HG03558 (cell line): ENCODE measurements around the gene HOXA1.

ENCODE experiments used
- ATAC-seq: cut with Tn5 transposase; IDR thresholded peaks from one replicate; pipeline ENCODE4 v1.9.1; 2021; ENCODE audit warnings: moderate number of reproducible peaks; ENCODE audit not compliant: unreplicated experiment; ENCODE audit errors: extremely low read depth

The HOXA1 gene

DNA sequence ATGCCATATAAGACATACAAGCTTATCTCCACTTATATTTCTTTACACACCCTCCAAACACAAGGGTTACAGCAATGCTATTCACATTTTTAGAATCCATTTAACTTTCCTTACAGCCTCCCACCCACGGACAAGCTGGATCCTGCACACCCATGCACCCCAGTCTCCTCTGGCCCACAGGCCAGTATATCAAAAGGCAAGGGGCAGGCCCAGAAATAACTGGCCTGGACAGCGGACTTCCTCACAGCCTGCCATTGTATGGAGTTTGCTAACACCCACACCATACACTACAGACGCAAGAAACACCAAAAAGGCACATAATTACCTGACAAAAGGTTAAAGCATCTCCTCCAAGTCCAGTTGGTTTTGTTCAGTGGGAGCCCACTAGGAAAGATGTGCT lies 22.8 kb upstream of the HOXA1 start:
- no peak for ATAC-seq

DNA sequence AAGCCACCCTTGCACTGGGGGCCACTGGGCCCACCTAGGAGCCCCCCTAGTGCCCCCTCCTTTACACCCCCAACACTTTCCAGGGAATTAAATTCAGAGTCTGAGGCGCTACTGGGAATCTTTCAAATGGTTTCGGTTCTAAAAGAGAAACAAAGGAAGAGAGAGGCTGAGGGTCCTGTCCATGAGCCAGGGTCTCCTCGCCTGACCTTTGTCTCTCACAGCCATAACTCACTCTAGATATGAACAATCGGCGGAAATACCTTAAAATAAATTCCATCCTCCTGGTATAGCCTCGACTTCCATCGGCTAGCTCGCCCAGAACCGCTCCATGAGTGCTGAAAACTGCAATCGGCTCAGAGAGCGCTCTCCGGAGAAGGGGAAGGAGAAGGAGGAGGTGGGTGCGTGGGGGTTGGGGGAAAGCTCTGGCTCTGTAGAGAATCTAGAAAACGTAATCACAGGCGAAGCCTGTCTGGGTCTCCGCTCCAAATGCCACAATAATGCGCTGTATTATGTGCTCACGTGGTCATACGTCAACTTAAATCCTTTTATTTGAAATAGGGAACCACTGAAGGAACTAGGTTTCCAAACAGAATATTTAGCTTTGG lies 22.2 kb upstream of the HOXA1 start:
- ATAC-seq: no peak

DNA sequence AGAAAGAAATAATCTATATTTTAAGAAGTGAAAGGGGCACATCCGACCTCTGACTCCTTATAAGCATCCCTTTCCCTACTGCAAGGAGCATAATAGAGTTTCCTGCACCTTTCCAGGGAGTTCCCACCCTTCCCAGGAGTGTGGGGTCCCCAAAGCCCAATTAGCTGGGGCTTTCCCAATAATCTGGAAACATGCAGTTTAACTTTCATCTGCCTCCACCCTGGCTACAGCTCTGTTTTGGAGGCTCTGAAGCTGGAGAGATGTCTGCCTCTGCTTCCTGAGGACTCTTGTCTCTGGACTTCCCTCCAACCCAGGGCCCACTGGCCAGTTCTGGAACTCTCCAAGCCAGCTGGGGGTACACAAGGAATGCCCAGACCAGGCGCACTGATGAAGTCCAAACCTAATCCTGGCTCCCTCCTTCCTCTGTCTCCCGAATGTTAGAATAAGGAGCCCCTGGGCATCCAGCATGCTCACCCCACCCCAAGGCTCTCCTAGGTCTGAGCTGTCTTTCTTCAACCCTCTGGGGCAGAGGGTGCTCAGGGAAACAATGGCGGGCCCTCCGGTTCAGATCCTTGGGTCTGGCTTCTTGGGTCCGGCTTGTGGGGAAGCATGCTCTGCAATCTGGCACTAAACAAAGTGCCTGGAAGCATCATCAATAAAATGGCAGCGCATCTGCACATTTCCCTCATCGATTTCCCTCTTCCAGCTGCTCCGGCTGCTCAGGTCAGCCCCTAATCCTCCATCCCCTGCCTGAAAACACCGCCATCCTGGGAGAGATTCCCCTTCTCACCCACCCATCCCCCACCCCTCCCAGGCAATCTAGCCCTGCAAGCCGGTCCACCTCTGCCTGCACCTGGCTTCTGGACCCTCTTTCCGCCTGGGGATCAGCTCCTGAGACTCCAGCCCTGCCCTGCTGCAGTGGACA lies 21.4 kb upstream of the HOXA1 start:
- ATAC-seq: no peak

DNA sequence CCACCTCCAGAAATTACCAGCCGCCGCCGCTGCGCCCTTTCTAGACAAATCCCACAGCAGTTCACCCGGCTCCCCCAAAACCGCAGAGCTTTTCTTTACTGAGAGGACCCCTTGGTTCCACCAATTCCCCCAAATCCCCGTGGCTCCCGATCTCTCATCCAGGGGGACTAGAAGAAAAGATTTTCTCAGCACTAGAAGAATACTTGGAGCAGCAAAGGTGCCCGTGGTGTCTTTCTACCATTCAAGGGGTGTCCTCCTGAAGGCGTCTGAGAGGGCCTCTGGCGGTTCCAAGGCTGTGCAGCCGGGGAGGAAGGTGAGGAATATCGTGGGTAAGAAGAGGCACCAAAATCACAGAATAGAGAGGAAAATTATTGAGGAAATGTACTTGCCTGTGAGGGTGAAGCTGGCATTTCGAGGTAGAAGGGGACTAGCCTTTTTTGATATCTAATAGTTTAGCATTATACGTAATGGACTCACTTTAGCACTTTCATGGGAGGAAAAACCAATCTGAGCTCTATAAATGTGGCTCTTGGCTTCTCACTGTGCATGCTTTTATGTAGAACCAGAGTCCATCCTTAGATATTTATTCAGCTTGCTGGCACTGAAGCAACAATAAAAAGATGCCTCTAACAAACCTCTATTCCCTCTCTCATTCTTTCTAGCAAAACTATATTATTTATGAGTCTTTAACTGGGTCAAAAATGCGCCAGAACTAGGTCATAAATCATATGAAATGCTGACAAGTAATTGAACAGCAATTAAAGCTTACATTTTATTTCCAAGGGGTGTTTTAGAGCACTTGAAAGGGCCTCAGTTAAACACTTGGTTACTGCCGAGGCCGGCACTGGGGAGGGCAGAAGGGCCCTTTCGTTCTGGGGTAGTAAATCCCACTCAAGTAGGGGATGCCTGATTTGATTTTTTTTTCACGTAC lies 20.5 kb upstream of the HOXA1 start:
- ATAC-seq: no peak

DNA sequence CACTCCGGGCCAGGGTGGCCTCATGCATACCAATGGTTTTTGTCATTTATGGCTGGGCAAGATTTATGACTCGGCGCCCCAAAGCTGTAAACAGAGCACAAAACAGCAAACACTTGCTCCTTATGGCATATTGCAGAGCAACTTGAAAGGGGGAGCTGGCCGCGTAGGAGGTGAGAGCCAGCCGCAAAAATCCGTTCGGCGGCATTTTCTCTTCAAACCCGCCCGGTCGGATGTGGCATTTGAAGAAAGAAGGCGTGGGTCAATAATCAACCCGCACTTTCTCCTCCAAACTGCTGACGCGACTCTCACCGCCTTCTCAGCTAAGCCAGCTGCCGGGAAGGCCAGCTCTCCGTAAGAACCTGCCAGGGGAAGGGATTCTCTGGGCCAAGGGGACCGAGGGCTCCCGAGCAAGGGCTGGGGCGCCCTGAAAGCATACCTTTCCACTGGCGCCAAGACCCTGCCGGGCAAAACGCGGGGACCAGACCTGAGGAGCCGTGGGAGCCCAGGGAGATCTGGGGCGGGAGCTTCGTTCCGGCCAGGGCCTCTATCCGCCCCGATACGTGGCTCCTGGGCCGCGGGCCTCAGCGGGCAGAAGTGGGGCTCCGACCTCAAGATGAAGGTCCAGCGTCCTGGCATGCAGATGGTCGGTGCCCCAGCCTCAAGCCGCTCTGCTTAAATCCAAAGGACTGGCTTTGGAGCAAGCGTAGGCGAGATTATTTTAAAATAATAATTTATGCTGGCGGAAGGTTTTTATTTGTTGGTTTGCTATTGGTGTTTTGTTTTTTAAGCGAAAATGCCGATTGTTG lies 19.6 kb upstream of the HOXA1 start:
- no peak for ATAC-seq

DNA sequence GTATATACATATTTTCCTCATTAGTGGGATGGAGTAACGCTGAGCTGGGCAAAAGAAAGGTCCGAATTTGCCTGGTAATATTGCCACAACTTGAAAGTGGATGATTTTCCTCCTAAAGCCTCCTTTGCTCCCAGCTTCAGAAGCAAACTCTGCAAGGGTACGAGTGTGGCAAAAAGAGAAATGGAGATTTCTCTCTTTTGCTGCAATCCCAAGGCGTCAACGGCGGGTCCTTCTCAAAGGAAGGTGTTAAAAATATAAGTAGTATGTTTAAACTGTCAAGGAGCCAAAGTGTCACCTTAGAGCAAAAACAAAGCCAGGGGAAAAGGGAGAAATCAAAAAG lies 19.1 kb upstream of the HOXA1 start:
- ATAC-seq: no peak

GRCh38 chr7:27113991-27114769 lies 18.4 kb upstream of the HOXA1 start:
- ATAC-seq: no peak

DNA sequence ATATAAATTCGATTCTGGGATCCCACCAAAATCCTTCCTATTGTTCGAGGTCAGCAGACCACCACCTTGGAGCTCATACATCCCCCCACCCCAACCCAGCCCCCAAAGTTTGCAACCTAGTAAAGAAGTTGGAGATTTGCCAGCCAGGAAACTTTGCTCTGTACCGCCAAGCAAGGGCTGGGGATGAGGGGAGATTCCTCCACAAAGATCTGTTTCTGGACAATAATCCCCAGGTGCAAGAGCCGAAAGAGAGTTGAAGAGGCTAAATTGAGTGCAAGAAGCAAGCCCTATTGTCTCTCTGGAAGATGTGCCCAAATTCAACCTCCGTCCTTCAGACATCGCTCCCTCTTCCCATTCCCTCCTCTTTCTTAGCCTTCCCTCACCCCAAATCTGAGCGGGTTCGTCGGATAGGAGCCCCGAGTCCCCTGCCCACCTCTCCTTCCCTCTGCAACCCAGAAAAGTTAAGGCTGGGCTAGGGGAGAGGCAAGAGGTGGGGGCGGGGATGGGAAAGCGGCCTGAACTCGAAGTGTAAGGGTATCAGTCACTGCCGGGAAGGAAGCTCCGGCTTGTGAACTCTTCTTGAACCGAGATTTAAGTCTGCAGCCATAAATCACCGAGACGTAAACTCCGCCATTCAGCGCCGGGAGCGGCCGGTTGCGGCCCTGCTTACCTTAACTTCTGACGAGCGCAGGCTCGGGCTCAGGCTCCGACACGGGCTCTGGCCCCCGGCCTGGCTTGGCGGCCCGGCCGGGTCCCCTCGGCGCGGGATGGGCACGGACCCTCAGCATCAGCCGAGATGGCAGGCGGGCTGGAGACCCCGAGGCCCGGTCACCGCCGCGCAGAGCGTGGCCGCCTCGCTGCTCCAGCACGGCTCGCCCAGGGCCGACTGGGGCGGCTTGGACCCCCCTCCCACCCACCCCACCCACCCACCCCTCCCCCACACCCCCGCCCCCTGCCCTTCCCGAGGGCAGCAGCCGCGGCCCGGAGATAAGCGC lies 17.5 kb upstream of the HOXA1 start:
- ATAC-seq: no peak

GRCh38 chr7:27112361-27112760 lies 16.6 kb upstream of the HOXA1 start:
- ATAC-seq: no peak

GRCh38 chr7:27111751-27112277 lies 16.0 kb upstream of the HOXA1 start:
- no peak for ATAC-seq

DNA sequence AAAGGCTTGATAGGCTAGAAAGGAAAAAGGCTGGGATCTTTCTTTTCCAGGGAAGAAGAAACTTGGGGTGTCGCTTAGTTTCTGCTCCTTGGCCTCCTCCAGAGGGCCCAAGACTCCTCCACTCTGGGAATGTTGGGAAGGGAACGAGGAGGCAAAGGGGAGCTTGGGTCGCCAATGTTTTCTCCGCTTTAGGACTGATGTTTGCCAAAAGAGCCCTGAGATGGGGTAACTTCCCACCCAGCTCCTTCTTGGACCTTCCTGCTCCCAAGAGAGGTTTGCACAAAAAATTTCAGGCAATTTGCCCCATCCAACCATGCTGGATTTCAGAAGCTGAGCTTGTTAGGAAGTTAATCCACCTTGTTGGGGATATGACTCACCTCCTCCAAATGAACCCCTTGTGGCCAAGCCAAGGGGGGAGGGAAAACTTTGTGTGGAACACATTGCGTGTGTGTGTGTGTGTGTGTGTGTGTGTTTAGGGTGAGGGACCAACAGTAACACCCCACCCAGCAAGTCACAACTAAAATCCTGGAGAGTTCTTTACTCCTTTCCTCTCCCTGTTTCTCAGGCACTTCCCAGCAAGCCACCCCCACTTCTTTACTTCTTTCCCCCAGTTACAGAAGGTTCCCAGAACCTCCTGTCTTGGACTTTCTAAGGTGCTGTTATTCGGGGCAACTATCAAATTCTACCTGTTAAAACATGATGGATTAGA lies 15.4 kb upstream of the HOXA1 start:
- no peak for ATAC-seq

- no peak for ATAC-seq
Observed at GRCh38 chr7:27110186-27111031, 14.6 kb upstream of the HOXA1 start.

GRCh38 chr7:27109466-27110185 lies 13.8 kb upstream of the HOXA1 start:
- no peak for ATAC-seq

- ATAC-seq: no peak
Observed at GRCh38 chr7:27108390-27109127, 12.8 kb upstream of the HOXA1 start.
